Endothelial cell of umbilical vein (primary cell): Measurements from ENCODE around the gene INHBE. TPM values are rescaled to one million over a fixed set of nuclear protein-coding genes. Genes with fewer than 3 reads are reported as not detected.
A peak's percentile ranks its signal among the peaks of the same experiment; 100 is the strongest.

ENCODE experiments used
- BruUV-seq: library from RNA; stranded (reverse); fragments of 400-500 nt; replicated peaks from 2 replicates; lab custom pipeline; 2021; lab: Mats Ljungman, UMichigan
- CTCF ChIA-PET: fragments of 300-600, 350-600 bp; sonication (Branson Sonifier 250); formaldehyde crosslinking; loops from one replicate; lab custom pipeline; 2021; ENCODE audit warnings: antibody characterized with exemption, inconsistent platforms; lab: Charles Lee
- POLR2A ChIA-PET: fragments of 300-600, 350-600 bp; sonication (Branson Sonifier 250); formaldehyde crosslinking; loops from one replicate; lab custom pipeline; 2021; ENCODE audit warnings: antibody characterized with exemption, inconsistent platforms; lab: Charles Lee
- DNase-seq: peaks from one replicate; pipeline ENCODE4 v3.0.0-alpha.2; 2011; ENCODE audit warnings: low read depth, low spot score
- FAIRE-seq: peaks from 2 replicates; lab custom pipeline; 2011; peaks lifted over from hg19 to GRCh38; lab: Jason Lieb, UNC
- H2AFZ ChIP-seq: 2 replicates; pipeline ENCODE4 v1.6.0; 2012; ENCODE audit warnings: low read depth, low read length, control low read depth, inconsistent platforms
- H3K27ac ChIP-seq: 2 replicates; pipeline ENCODE4 v1.5.1; 2011; ENCODE audit warnings: low read depth, mild to moderate bottlenecking, control low read depth, low read length, moderate library complexity; ENCODE audit not compliant: insufficient read depth
- H3K27me3 ChIP-seq, 2 experiments: 2 replicates each; pipeline versions ENCODE4 v1.6.0 to v1.6.1; 2011; ENCODE audit warnings: low read length in 2 of 2, mixed read lengths in 1 of 2; ENCODE audit not compliant: control insufficient read depth in 2 of 2, insufficient read depth in 2 of 2
- H3K36me3 ChIP-seq, 2 experiments: 2 replicates in 1 of 2; 3 replicates in 1 of 2; pipeline ENCODE4 v1.5.1; 2011; ENCODE audit warnings: low read length in 2 of 2, mild to moderate bottlenecking in 1 of 2, moderate library complexity in 1 of 2; ENCODE audit not compliant: control insufficient read depth in 2 of 2, insufficient read depth in 2 of 2; ENCODE audit errors: extremely low read depth in 1 of 2
- H3K4me1 ChIP-seq: 3 replicates; pipeline ENCODE4 v1.5.1; 2011; ENCODE audit warnings: mild to moderate bottlenecking, low read length; ENCODE audit not compliant: control insufficient read depth, insufficient read depth; ENCODE audit errors: extremely low read depth
- H3K4me2 ChIP-seq: 2 replicates; pipeline ENCODE4 v1.6.1; 2011; ENCODE audit warnings: low read length, control low read depth, mixed read lengths; ENCODE audit not compliant: insufficient read depth
- H3K4me3 ChIP-seq, 3 experiments: fragments of 200-600 bp in 1 of 3; sonication (generic), shearing (Covaris generic) in 1 of 3; replicated peaks in 1 of 3; 2 replicates each; pipeline ENCODE4 v1.5.1; 2011 to 2016; ENCODE audit warnings: control low read depth in 3 of 3, low read length in 3 of 3, mild to moderate bottlenecking in 2 of 3, inconsistent platforms in 1 of 3, low read depth in 1 of 3, moderate library complexity in 1 of 3; ENCODE audit not compliant: insufficient read depth in 1 of 3
- H3K79me2 ChIP-seq: 2 replicates; pipeline ENCODE4 v1.6.0; 2012; ENCODE audit warnings: low read length, inconsistent platforms; ENCODE audit not compliant: control insufficient read depth, insufficient read depth
- H3K9ac ChIP-seq: replicated peaks from 2 replicates; pipeline ENCODE3; 2011; ENCODE audit warnings: low read length, control low read depth; ENCODE audit not compliant: insufficient read depth; ENCODE audit errors: extremely low read depth
- H3K9me1 ChIP-seq: replicated peaks from 3 replicates; pipeline ENCODE4 v1.6.0; 2011; ENCODE audit warnings: mild to moderate bottlenecking, low read length; ENCODE audit not compliant: control insufficient read depth, insufficient read depth; ENCODE audit errors: extremely low read depth
- H3K9me3 ChIP-seq: replicated peaks from 2 replicates; pipeline ENCODE4 v1.5.1; 2012; ENCODE audit warnings: low read length, inconsistent platforms; ENCODE audit not compliant: control insufficient read depth, insufficient read depth
- H4K20me1 ChIP-seq: replicated peaks from 2 replicates; pipeline ENCODE3; 2011; ENCODE audit warnings: mild to moderate bottlenecking, low read length; ENCODE audit not compliant: control insufficient read depth, insufficient read depth; ENCODE audit errors: extremely low read depth
- EZH2 ChIP-seq: IDR thresholded peaks from 2 replicates; pipeline ENCODE4 v1.6.1; 2012; ENCODE audit warnings: borderline replicate concordance, low read depth, mild to moderate bottlenecking, moderate library complexity, low read length, inconsistent platforms; ENCODE audit not compliant: severe bottlenecking
- FOS ChIP-seq: IDR thresholded peaks from 2 replicates; pipeline ENCODE4 v1.6.1; 2011; ENCODE audit warnings: mild to moderate bottlenecking, low read length, moderate library complexity, borderline replicate concordance; ENCODE audit not compliant: insufficient read depth
- GATA2 ChIP-seq: IDR thresholded peaks from 2 replicates; pipeline ENCODE4 v1.7.0; 2011; ENCODE audit warnings: low read depth, mild to moderate bottlenecking, moderate library complexity, mixed read lengths, low read length; ENCODE audit not compliant: insufficient read length, insufficient read depth
- JUN ChIP-seq: IDR thresholded peaks from 2 replicates; pipeline ENCODE4 v1.6.1; 2011; ENCODE audit warnings: borderline replicate concordance, low read depth; ENCODE audit not compliant: insufficient read length, insufficient read depth
- MYC ChIP-seq: IDR thresholded peaks from one replicate; pipeline ENCODE4 v1.6.1; 2011; ENCODE audit warnings: mild to moderate bottlenecking, low read depth, low read length
- POLR2A ChIP-seq: IDR thresholded peaks from 2 replicates; pipeline ENCODE4 v1.6.1; 2012; ENCODE audit warnings: low read depth, mild to moderate bottlenecking, control low read depth, low read length
- POLR2AphosphoS5 ChIP-seq: IDR thresholded peaks from 2 replicates; pipeline ENCODE4 v1.6.1; 2012; ENCODE audit warnings: low read depth, mild to moderate bottlenecking, control low read depth, low read length, moderate library complexity; ENCODE audit not compliant: insufficient read depth
- dilution Hi-C: fragments of 300-500 bp; cut with MboI; formaldehyde crosslinking; loops from one replicate; pipeline ENCODE4 v1.15.0; 2019; ENCODE audit warnings: low sequenced_read_pairs; ENCODE audit not compliant: extremely low pct_ligation_motif_present
- intact Hi-C: fragments of 100-400 bp; cut with micrococcal nuclease; formaldehyde crosslinking; loops from one replicate; pipeline ENCODE4 v1.10.0; 2022
- polyA plus RNA-seq, 4 experiments: library from polyadenylated mRNA; depleted of rRNA in 3 of 4; stranded (reverse) in 3 of 4; unstranded in 1 of 4; fragments of >200 nt; gene quantifications; 2 replicates each; pipeline versions ENCODE4 v1.2.1 to v1.2.3, GENCODE V29; 2011 to 2012; ENCODE audit warnings: missing spikeins in 1 of 4
- total RNA-seq: library from RNA; stranded (reverse); gene quantifications from 2 replicates; pipeline ENCODE4 v1.2.3, GENCODE V29; 2021
- TF ChIP-seq, protein P1 (sequence below), 2 donors: IDR thresholded peaks; 1 replicate in 1 of 2; 2 replicates in 1 of 2; pipeline ENCODE4 v1.5.1; 2011; ENCODE audit warnings: low read length in 2 of 2, mild to moderate bottlenecking in 2 of 2, moderate library complexity in 2 of 2, control low read depth in 1 of 2, inconsistent platforms in 1 of 2, low read depth in 1 of 2; ENCODE audit not compliant: insufficient read depth in 1 of 2; ENCODE audit errors: extremely low read depth in 1 of 2
- TF ChIP-seq, protein P2 (sequence below): IDR thresholded peaks from 2 replicates; pipeline ENCODE4 v1.6.1; 2011; ENCODE audit not compliant: insufficient read depth, insufficient read length

Gene INHBE
- total and polyA plus RNA-seq, 2 donors (not counting 3 experiments of a cell fraction or from before 2014, with no cell fraction given), result not detected

DNA sequence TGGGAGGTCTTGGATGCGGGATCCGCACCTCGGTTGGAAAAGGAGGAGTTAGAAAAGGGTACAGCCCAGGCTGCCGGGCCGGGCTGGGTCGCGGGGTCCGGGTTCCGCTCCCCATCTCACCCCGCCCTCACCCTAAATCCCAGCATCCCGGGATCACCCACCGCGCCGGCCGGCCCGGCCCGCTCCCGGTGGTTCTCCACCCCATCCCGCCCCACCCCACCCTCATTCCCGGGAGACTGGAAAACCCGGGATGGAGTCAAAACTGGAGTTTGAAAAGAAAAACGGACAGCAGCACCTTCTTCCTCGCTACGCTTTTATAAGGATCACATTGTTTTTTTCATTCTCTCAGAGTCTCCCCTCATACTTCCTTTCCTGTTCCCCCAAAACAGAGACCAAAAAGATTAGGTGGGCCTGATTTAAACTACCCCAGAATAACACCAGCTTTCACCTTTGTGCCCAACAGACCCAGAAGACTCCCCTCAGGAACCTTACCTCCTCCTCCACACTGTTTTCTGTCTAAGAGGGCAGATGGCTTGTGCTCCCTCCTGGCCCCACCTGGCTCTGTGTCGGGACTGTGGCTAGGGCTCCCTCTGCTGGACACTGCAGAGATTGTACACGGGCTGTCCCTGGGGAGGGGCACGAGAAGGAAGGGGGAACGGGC lies 7.3 kb downstream of the INHBE start:
- Histone ChIP-seq H3K4me3 (peak overlapping the region; percentile 47 to 60 (median 47)), H3K9me1 (no peaks in the 10 kb centered on the region), H3K36me3 (no peaks in the 10 kb centered on the region), H3K9ac (peak overlapping the region; percentile 46), H3K79me2 (no peaks in the 10 kb centered on the region), H3K4me2 (peak overlapping the region; percentile 60), H3K27ac (no peak overlapping the region), H3K9me3 (no peaks in the 10 kb centered on the region), H4K20me1 (no peaks in the 10 kb centered on the region), H3K27me3 (peaks cover 9 to 12% of the 10 kb centered on the region in 2 experiments), H2AFZ (peak overlapping the region; percentile 71), H3K4me1 (peaks cover 14% of the 10 kb centered on the region)
- ChIA-PET POLR2A (no interaction called here), CTCF (interaction anchor here (0.6 to 2.2 kb wide), 7 partner anchors 9 to 207 kb away, joined by 3 to 9 read pairs (median 4); partner anchors contain the start of gene B4GALNT1)
- DNase-seq (peak; percentile 90), FAIRE-seq (peak; percentile 98)
- intact Hi-C loops (no loop called here), dilution Hi-C loops (no loop called here)
- BruUV-seq, result no TSS peak
- no peak for TF ChIP-seq POLR2A
- TF ChIP-seq, protein P1, sequence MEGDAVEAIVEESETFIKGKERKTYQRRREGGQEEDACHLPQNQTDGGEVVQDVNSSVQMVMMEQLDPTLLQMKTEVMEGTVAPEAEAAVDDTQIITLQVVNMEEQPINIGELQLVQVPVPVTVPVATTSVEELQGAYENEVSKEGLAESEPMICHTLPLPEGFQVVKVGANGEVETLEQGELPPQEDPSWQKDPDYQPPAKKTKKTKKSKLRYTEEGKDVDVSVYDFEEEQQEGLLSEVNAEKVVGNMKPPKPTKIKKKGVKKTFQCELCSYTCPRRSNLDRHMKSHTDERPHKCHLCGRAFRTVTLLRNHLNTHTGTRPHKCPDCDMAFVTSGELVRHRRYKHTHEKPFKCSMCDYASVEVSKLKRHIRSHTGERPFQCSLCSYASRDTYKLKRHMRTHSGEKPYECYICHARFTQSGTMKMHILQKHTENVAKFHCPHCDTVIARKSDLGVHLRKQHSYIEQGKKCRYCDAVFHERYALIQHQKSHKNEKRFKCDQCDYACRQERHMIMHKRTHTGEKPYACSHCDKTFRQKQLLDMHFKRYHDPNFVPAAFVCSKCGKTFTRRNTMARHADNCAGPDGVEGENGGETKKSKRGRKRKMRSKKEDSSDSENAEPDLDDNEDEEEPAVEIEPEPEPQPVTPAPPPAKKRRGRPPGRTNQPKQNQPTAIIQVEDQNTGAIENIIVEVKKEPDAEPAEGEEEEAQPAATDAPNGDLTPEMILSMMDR (IDR thresholded peaks at IDR 0.05; ENCODE audit: extremely low read depth in 1 of 2, insufficient read depth in 1 of 2, low read depth in 1 of 2, low read length in 2 of 2), result peak; percentile 97 to 98

DNA sequence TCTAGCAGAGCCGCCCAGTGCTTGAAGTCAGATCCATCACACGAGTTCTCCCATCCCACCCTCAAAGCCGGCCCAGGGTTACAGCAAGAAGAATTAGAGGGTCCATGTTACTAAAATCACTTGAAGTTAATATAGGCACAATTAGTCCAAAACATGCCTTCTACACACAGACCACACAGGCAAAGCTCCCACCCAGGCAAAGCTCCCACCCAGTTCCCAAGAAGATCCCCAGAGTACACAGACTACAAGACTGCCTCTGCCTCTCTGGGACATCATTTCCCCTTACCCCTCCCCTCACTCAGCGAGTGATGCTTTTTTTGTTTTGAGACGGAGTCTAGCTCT lies 7.8 kb downstream of the INHBE start:
- no peaks in the 10 kb centered on the region for H3K36me3 ChIP-seq
- H3K4me2 ChIP-seq, result no peak overlapping the region
- no peak for FAIRE-seq

More for the DNA sequence above, 7.8 kb downstream of the INHBE start:
- Histone ChIP-seq H3K27me3 (peaks cover 9 to 15% of the 10 kb centered on the region in 2 experiments), H3K27ac (no peak overlapping the region), H3K79me2 (no peaks in the 10 kb centered on the region), H2AFZ (no peak overlapping the region), H3K9me1 (no peaks in the 10 kb centered on the region), H3K4me3 (no peak overlapping the region), H3K4me1 (peaks cover 14% of the 10 kb centered on the region), H3K9ac (no peak overlapping the region), H4K20me1 (no peaks in the 10 kb centered on the region), H3K9me3 (no peaks in the 10 kb centered on the region)
- CTCF ChIA-PET, result interaction anchor here (0.7 to 2.2 kb wide), 6 partner anchors 9 to 208 kb away, joined by 3 to 9 read pairs (median 4); no protein-coding TSS in a partner anchor
- no peak for DNase-seq
- dilution Hi-C loops, result no loop called here
- no peak for TF ChIP-seq EZH2
- TF ChIP-seq, protein P2, sequence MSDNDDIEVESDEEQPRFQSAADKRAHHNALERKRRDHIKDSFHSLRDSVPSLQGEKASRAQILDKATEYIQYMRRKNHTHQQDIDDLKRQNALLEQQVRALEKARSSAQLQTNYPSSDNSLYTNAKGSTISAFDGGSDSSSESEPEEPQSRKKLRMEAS, result no peak
- no peak for TF ChIP-seq FOS
- TF ChIP-seq MYC, result no peak
- TF ChIP-seq POLR2AphosphoS5, result no peak
- no peak for TF ChIP-seq JUN
- TF ChIP-seq POLR2A, result no peak
- TF ChIP-seq, protein P1 (IDR thresholded peaks at IDR 0.05; ENCODE audit: extremely low read depth in 1 of 2, insufficient read depth in 1 of 2, low read depth in 1 of 2, low read length in 2 of 2), result no peak
- no peak for TF ChIP-seq GATA2
- intact Hi-C loops, result no loop called here
- POLR2A ChIA-PET, result no interaction called here
- no TSS peak for BruUV-seq
